Measurements from ENCODE around the gene EEA1. TPM values are rescaled to one million over a fixed set of nuclear protein-coding genes. Genes with fewer than 3 reads are reported as not detected.

EEA1 gene
- total RNA-seq, 1 donor from 2014 or later = 8.5 TPM

DNA sequence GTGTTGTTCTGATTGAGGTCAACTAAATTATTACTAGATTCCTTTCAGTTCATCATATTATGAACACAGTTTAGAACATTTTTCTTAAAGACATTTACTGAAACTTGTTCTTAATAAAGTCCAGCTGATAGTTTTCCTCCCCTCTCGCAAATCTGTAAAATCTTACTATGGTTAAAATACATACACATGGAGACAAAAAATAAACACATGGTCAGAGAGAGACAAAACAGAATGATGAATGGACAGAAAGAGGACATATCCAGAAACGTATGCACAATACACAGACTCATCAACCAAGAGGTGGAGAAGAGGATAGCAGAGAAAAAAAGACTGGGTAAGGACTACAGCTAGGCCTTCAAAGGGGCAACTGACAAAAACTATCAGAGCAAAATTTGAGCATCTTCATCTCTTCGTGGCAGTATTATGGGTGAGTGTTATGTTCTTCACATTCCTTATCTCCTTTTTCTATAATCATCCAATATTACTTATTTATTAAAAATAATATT, 38.4 kb downstream of the EEA1 start:
- no peak for DNase-seq (ENCODE audit: low read depth in 2 of 2)

DNA sequence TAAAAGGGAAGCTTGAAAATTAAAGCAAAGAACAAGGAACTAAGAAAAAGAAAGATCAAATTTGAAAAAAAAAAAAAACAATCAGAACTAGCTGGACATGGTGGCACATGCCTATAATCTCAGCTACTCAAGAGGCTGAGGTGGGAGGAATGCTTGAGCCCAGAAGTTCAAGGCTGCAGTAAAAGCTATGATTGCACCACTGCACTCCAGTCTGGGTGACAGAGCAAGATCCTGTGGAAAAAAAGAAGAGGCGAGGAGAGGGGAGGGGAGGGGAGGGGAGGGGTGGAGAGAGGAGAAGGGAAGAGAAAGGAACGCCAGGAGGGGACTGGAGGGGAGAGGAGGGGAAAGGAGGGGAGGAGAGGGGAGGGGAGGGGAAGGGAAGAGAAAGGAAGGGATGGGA, 43.0 kb downstream of the EEA1 start:
- DNase-seq (ENCODE audit: low read depth in 2 of 2) = no peak

DNA sequence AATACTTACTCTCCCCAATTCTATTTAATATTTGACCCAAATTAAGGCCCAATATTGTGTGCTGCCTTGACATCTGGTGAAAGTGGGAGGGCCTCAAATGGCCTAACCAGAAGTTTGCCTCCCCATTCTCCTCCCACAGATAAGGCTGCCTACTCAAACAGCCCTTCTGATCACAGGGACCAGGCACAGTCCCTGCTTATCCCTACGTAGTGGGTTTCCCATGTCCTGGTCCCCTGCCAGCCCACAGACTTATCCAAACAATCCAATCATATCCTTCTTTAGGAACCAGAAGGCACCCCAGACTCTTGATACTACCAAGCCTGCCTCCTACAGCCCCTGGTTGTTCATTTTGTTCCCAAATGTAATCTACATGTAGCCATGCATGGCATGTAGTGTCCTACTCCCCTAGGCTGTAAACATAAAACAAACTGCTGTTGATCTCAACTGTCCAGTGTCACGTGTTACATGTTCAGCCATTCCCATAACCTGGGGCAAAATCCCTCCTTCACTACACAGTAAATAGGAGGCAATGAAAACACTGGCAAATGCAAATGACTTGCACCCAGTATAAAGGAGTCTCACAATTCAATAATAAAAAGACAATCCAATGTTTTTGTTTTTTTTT, 49.3 kb downstream of the EEA1 start:
- DNase-seq (ENCODE audit: low read depth in 2 of 2) = no peak

DNA sequence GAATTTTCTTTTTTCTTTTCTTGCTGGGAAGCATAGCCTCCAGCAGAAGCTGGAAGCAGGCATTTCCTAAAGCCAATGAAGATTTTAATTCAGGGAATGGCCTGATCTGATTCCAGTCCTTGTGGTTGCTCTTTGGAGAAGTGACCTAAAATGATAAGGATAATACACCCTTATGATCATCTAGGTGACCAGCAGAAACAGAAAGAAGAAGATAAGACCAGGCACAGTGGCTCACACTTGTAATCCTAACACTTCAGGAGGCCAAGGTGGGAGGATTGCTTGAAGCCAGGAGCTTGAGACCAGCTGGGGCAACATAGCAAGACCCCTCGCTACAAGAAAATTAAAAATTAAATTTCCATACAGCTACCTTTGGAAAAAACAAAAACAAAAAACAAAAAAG, 51.2 kb downstream of the EEA1 start:
- no peak for DNase-seq (ENCODE audit: low read depth in 2 of 2)

DNA sequence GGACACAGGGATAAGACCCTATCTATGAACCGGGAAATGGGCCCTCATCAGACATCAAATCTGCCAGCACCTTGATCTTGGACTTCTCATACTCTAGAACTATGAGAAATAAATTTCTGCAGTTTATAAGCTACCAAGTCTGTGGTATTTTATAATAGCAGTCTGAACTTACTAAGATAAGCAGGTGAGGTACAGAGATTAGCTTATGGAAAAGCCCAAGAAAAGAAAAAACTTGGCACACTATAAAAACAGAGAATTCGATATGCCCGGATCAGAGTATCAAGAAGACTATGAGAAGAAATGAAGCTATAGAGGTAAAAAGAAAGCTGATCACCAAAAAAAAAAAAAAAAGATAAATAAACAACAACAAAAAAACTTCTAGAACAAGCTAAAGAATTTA, 52.6 kb downstream of the EEA1 start:
- no peak for DNase-seq (ENCODE audit: low read depth in 2 of 2)

DNA sequence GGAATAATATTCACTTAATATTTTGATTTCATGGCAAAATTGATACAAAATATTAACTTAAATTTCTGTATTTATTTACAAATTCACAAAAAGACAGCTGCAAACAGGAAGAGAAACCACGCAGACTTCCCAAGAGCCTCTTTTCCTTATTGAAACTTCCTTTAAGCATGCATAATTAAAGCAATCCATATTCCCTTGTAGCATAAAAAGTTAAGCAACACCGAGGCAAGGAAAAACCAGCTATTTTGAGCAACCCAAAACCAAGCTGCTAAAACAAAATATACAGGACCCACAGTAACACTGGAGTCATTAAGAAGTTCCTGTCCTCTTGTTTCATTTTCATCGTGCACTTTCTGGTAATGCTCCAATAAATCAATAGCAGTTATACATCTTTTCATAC, 58.0 kb downstream of the EEA1 start:
- no peak for DNase-seq (ENCODE audit: low read depth in 2 of 2)

DNA sequence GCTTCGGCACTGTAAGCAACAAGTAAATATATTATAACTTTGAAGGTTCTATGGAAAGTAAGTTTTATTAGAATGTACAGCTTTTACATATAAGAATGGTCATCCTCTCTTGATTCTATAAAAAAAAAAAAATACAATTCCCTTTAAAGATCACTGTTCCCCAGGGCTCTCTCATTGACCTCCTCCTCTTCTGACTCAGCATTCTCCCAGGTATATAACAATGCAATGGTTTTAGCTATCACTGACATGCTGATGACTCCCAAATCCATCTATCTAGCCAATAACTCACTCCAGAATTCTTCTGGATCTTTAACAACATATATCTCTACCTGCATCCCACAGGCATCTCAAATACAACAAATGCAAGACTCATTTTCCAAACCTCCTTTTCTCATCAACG, 62.7 kb downstream of the EEA1 start:
- DNase-seq (ENCODE audit: low read depth in 2 of 2) = no peak

DNA sequence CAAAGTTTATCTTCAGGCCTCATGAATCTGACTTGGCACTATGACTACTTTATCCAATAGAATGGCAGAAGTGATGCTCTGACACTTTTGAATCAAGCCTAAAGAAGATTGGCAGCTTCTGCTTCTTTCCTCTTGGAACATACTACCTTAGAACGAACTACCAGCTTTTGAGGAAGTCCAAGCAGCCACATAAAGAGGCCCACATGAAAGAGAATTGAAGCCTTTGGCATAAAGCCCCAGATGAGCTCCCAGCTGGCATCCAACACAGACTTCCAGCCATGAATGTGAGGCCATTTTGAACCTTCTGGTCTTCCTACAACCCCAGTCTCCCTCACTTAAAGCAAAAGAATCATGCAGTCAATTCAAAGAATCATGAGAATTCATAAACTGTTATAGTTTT, 65.8 kb downstream of the EEA1 start:
- no peak for DNase-seq (ENCODE audit: low read depth in 2 of 2)

DNA sequence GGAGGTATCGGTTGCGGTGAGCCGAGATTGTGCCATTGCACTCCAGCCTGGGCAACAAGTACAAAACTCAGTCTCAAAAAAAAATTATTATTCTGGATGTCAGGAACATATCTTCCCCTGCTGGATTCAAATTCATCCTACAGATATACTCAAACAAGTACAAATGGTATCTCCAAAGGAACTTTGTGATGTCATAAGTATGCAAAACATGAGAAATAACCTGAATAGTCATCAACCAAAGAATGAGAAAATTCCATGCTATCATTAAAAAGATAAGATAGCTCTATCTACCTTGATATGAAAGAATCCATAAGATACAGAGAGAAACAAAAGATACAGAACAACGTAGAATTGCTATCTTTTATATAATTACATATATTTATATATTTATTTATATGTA, 67.7 kb downstream of the EEA1 start:
- no peak for DNase-seq (ENCODE audit: low read depth in 2 of 2)

DNA sequence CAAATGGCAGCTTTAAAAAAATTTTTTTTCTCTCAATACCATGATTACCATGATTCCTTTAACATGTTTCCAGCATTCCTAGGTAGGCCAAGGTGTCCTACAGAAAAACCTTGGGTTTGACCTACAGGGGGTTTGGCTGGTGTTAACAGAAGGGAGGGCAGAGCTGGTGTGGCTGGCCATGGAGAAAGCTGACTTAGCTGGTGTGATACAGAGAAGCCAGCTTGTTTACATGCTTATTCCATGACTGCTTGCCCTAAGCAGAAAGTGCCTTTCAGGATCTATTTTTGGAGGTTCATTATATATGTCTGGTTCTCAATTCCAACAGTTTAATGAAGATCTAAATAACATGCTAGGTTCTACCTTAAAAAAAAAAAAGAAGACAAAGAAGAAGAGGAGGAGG, 68.6 kb downstream of the EEA1 start:
- DNase-seq (ENCODE audit: low read depth in 2 of 2) = no peak

DNA sequence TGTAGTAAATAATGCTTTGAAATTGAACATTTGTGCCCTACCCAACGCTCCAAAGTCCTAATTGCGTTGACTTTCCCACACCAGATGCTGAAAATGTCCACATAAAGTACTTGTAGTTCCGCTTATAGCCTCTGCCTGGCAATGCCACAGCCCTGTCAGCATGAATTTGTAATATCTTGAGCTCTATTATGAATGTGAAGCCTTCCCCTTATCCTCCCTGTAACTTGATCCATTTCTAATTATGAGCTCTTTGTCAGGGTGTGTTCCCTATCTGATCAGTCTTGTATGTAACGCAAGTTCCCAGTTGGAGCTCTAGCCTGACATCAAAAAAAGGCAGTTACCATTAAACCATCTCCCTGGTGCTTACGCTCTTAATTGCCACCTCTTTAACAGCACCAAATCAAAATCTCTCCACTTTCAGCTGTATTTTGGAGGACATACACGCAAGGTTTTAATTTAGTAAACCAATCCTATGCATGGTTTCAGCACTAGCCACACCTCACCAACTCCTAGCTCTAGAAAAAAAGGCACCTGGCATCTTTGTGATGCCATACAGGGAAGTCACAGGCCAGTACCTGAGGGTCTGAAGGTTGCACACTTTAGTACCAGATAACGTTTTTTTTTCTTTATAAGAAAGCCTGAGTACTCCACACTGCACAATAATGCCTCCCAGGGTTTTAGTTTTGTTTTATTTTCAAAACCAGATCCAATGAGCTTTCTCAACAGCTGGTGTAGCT, 69.3 kb downstream of the EEA1 start:
- DNase-seq (ENCODE audit: low read depth in 2 of 2) = no peak

DNA sequence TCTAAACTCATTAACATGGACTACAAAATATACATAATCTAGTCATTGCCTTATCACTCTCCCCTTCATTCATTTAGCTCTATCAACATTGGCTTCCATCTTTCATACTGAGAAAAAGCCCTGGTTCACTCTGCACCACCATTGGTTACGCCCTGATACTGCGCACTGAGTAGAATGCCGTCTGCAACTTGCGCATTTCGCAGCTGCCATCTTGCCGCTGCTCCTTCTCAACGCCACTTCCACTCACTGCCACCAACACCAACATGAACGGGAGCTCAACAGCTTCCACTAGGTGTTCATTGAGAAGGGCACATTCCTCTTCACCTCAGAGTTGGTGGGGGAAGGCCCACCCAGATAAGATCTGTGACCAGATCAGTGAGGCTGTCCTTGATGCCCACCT, 71.3 kb downstream of the EEA1 start:
- no peak for DNase-seq (ENCODE audit: low read depth in 2 of 2)

DNA sequence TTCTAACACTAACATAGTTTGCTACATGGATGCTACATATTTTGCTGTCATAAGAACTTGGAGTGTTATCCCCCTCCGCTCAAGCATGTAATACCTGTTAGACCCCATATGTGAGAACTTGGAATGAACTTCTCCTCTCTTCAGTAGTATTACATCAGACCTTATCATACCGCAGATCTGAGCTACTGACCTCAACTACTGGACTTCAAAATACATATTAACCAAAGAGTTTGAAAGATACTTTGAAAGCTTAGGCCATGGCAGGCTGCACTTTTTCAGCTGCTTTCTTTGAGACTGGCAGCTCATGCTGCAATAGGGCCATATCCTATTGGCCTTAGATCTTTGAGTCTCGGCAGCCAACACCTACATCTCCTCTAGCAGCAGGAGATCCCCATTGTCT, 74.8 kb downstream of the EEA1 start:
- DNase-seq (ENCODE audit: low read depth in 2 of 2) = no peak

DNA sequence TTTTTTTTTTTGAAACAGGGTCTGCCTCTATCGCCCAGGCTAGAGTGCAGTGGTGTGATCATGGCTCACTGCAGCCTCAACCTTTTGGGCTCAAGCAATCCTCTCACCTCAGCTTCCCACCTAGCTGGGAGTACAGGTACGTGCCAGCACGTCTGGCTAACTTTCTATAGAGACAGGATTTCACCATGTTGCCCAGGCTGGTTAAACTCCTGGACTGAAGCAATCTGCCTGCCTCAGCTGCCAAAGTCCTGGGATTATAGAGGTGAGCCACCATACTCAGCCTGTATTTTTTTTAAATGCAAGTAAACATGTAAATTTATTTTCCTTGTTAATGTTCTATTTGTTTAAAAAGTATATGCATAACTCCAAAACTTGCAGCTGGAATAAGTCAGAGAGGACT, 80.4 kb downstream of the EEA1 start:
- DNase-seq (ENCODE audit: low read depth in 2 of 2) = no peak

DNA sequence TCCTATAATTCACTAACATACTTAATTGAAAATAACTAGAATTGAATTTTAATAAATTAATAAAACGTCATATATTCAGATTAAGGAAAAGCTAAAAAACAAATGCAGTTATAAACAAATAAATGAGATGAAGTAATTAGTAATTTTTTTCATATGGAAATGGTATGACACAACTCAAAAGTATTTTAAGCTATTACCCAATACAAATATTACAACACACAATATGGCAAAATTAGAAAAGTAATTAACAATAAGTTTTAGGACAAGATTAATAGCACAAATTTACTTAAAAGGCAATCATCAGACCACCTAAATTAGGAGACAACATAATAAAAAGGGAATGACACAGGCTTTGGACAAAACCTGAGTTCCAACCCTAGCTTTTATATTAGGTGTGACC, 81.7 kb downstream of the EEA1 start:
- DNase-seq (ENCODE audit: low read depth in 2 of 2) = no peak

DNA sequence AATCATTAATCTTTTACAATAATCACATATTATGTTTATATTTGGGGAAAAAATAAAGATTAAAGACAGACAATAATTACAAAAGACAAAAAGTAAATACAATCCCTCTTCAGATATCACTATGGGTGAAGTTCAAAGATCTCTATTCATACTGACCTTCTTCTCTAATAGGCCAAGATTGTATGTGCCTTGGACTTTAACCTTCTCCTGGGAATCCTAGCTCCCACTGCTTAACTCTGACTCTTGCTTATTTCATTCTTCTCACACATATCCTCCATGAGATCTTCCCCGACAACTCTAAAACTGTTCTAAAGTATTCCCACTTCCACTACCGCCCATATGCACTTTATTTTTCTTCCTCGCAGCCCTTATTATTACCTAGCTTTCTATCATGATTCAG, 83.8 kb downstream of the EEA1 start:
- no peak for DNase-seq (ENCODE audit: low read depth in 2 of 2)

DNA sequence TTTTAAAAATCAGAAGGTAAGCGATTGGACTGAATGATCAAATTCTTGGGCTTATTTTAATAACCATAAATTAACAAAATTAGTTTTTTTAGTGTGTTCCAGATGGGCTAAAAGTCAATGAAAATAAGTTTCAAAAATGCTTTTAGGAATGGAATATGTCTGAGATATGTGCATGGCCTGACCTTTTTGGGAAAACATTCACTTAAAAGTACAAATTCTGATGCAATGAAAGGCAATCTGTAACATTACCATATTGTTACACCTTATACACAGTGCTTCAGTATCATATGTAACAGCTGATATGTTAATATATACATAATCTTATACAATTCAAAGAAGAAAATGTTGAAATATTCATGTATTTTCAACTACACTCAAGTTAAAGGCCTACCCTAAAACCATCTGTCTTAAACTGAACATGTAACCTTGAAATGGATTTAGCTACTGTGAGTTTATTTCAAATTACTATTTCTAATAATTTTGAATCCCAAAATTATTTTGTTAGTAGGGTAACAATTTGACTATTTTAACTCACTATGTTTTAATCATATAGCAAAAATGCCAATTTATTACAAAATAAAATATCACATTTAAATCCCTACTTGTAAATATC, 84.8 kb downstream of the EEA1 start:
- no peak for DNase-seq (ENCODE audit: low read depth in 2 of 2)

DNA sequence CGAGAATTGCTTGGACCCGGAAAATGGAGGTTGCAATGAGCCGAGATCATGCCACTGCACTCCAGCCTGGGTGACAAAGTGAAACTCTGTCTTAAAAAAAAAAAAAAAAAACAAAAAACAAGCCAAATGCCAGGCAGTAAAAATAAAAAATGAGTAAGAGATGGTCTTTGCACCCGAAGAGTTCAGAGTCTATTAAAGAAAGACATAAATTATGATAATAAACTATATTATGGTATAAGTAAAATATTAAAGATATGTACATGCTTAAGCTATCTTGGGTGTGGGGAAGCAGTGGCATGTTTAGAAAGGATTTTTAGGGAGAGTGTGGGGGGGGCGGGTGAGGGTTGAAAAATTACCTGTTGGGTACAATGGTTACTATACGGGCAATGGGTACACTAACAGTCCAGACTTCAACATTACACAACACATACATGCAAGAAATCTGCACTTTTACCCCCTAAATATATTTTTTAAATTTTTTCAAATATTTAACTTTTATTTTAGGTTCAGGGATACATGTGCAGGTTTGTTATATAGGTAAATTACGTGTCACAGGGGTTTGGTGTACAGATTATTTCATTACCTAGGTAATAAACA, 99.3 kb downstream of the EEA1 start:
- DNase-seq (ENCODE audit: low read depth in 2 of 2) = no peak

DNA sequence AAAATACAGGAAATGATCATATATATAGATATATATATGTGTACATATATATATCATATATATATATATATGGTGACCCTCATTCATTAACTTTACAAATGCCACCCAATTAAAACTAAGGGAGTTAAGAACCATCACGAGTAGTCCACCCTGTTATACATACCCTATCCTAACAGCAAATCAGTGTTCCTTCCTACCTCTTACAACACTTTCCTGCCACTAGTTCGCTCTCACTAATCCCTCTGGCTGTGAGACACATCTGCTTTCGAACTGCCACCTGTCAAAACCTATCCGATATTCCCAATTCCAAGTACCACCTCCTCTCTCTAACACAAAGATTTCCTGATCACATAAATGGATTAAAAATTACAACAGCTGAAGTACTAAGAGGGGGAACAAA, 100.5 kb downstream of the EEA1 start:
- no peak for DNase-seq (ENCODE audit: low read depth in 2 of 2)

DNA sequence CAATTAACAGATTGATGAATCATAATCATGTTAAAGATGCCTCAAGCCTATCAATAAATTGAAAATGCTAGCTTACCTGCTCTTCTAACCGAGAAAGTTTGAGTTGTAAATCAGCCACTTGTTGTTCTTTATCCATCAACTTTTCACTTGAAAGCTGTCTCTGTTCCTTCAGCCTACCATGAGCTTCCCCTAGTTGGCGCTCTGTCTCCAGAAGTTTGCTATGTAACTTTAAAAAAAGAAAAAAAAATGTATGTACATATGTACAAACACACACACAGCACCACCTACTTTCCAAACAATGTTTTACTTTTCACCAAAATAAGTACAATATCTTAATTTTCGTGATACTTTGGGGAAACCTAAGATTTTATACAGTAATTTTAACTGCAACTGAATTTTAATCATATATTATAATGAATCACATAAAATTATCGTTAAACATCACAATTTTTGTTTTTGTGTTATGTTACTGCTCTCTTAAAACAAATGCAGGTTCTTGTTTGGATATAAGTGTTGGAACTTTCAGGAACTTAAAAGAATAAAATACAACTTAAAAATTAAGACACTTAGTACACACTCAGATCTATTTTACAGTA, 101.2 kb downstream of the EEA1 start:
- DNase-seq (ENCODE audit: low read depth in 2 of 2) = peak; percentile 67 to 73

DNA sequence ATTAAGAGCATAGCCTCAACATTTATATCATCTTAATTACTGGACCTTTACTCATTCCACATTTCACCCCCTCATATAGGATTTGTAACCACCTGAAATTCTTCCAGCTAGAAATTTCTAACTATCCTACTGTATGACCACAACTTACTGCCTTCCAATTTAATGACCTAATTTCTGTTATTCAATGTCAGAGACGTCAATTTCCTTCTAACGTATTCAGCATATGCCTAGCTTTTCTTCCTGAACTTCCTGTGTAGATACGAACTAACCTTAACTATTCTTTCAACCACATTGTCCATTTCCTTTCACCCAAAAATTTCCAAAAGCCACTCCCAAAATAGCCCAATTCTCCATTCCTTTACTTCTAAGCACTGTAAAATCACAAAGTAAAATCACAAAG, 108.0 kb downstream of the EEA1 start:
- peak; percentile 42 to 74 for DNase-seq (ENCODE audit: low read depth in 2 of 2)

DNA sequence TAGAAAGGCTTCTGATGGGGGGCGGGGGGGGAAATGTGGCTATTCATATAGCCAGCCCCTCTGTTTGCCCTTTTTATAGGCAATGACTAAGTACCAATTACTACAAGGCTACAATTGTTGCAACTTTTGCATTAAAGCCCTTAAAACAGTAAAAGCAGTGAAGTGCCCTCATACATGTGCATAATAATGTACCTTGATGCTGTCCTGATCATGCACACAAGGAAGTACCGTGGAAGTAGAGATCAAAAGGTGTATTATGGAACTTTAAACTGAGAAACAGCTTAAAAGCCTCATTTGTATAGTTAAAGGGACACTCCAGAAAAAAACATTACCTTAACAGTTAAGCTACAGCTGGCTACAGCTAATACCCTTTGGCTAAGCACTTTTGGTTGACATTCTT, 114.5 kb downstream of the EEA1 start:
- DNase-seq (ENCODE audit: low read depth in 2 of 2) = no peak
